ENCODE data around the gene PRKAG2. TPM values are rescaled to one million over a fixed set of nuclear protein-coding genes. Genes with fewer than 3 reads are reported as not detected.

The PRKAG2 gene
- total and polyA plus RNA-seq, 8 donors = 12.9 to 34.6 (median 18.0) TPM

GRCh38 chr7:151884312-151885201 is 7.6 kb upstream of the PRKAG2 start:
- no peak overlapping the region for H3K27ac ChIP-seq
- intact Hi-C loops (cut with DNase I) = no loop called here
- no peaks in the 10 kb centered on the region for H3K4me1 ChIP-seq
- ATAC-seq (no peak), DNase-seq (no peak)
- TF ChIP-seq, protein P1, sequence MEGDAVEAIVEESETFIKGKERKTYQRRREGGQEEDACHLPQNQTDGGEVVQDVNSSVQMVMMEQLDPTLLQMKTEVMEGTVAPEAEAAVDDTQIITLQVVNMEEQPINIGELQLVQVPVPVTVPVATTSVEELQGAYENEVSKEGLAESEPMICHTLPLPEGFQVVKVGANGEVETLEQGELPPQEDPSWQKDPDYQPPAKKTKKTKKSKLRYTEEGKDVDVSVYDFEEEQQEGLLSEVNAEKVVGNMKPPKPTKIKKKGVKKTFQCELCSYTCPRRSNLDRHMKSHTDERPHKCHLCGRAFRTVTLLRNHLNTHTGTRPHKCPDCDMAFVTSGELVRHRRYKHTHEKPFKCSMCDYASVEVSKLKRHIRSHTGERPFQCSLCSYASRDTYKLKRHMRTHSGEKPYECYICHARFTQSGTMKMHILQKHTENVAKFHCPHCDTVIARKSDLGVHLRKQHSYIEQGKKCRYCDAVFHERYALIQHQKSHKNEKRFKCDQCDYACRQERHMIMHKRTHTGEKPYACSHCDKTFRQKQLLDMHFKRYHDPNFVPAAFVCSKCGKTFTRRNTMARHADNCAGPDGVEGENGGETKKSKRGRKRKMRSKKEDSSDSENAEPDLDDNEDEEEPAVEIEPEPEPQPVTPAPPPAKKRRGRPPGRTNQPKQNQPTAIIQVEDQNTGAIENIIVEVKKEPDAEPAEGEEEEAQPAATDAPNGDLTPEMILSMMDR (IDR thresholded peaks at IDR 0.05) = no peak
- no peak overlapping the region for H3K4me3 ChIP-seq
- peaks cover 0 to 9% of the 10 kb centered on the region in 2 donors for H3K27me3 ChIP-seq
- H3K9me3 ChIP-seq = no peaks in the 10 kb centered on the region
- no peaks in the 10 kb centered on the region for H3K36me3 ChIP-seq

GRCh38 chr7:151883857-151884256 is 6.9 kb upstream of the PRKAG2 start:
- H3K27ac ChIP-seq = no peak overlapping the region
- H3K4me3 ChIP-seq = no peak overlapping the region
- TF ChIP-seq, protein P1 (IDR thresholded peaks at IDR 0.05) = no peak
- H3K4me1 ChIP-seq = no peaks in the 10 kb centered on the region
- no peaks in the 10 kb centered on the region for H3K9me3 ChIP-seq
- DNase-seq (no peak), ATAC-seq (no peak)
- peaks cover 0 to 8% of the 10 kb centered on the region in 2 donors for H3K27me3 ChIP-seq
- intact Hi-C loops (cut with DNase I) = no loop called here
- no peaks in the 10 kb centered on the region for H3K36me3 ChIP-seq

GRCh38 chr7:151882734-151883133 is 5.8 kb upstream of the PRKAG2 start:
- ATAC-seq = no peak
- Histone ChIP-seq H3K27me3 (peaks cover 0 to 16% of the 10 kb centered on the region in 2 donors), H3K9me3 (no peaks in the 10 kb centered on the region), H3K36me3 (no peaks in the 10 kb centered on the region), H3K27ac (no peak overlapping the region), H3K4me1 (peaks cover 3 to 7% of the 10 kb centered on the region in 2 donors), H3K4me3 (no peak overlapping the region)
- DNase-seq = no peak
- intact Hi-C loops (cut with DNase I) = no loop called here
- TF ChIP-seq, protein P1 (IDR thresholded peaks at IDR 0.05) = no peak

GRCh38 chr7:151880688-151881087 is 3.8 kb upstream of the PRKAG2 start:
- Histone ChIP-seq H3K36me3 (no peaks in the 10 kb centered on the region), H3K4me3 (no peak overlapping the region), H3K9me3 (no peaks in the 10 kb centered on the region), H3K27ac (no peak overlapping the region), H3K27me3 (peaks cover 0 to 27% of the 10 kb centered on the region in 2 donors), H3K4me1 (peaks cover 4 to 12% of the 10 kb centered on the region in 2 donors)
- intact Hi-C loops (cut with DNase I) = no loop called here
- TF ChIP-seq, protein P1 (IDR thresholded peaks at IDR 0.05) = no peak
- DNase-seq = no peak
- ATAC-seq = no peak

All from left lung (tissue), 10 donors.